Neural cell (in vitro differentiated cells): ENCODE measurements around the gene IQCK.

Experiments used
- CTCF ChIP-seq: fragments of 450-650 bp; IDR thresholded peaks from 2 replicates; pipeline ENCODE4 v1.5.1; 2014; ENCODE audit warnings: antibody characterized with exemption, mild to moderate bottlenecking, moderate library complexity; ENCODE audit not compliant: poor library complexity, severe bottlenecking
- TAF1 ChIP-seq: IDR thresholded peaks from 2 replicates; pipeline ENCODE4 v1.6.1; 2012; ENCODE audit warnings: low read depth

- TF ChIP-seq TAF1, result no peak
- no peak for TF ChIP-seq CTCF
These were observed 30.8 kb upstream of the IQCK start for GRCh38 chr16:19687279-19687678.
